GM21381 (cell line): ENCODE measurements around the gene RSU1.

Experiments used
- ATAC-seq: cut with Tn5 transposase; IDR thresholded peaks from one replicate; pipeline ENCODE4 v1.9.1; 2021; ENCODE audit warnings: mild to moderate bottlenecking, moderate library complexity; ENCODE audit not compliant: unreplicated experiment

RSU1 gene

DNA sequence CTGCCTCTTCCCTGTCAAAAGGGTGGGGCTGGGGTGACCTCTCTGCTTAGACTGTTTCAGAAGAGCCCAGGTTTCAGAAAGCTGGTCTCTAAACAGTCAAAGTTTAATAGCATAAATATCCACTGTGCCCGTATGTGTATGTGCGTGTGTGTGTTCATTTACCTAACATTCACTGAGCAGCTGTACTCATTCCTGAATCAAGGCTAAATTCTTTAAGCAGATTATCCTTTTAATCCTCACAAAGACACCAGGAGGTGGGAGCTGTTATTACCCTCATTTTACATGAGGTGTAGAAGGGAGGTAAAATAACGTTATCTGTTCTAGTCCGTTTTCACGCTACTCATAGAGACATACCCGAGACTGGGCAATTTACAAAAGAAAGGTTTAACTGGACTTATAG lies 72.2 kb downstream of the RSU1 start:
- ATAC-seq, result no peak

DNA sequence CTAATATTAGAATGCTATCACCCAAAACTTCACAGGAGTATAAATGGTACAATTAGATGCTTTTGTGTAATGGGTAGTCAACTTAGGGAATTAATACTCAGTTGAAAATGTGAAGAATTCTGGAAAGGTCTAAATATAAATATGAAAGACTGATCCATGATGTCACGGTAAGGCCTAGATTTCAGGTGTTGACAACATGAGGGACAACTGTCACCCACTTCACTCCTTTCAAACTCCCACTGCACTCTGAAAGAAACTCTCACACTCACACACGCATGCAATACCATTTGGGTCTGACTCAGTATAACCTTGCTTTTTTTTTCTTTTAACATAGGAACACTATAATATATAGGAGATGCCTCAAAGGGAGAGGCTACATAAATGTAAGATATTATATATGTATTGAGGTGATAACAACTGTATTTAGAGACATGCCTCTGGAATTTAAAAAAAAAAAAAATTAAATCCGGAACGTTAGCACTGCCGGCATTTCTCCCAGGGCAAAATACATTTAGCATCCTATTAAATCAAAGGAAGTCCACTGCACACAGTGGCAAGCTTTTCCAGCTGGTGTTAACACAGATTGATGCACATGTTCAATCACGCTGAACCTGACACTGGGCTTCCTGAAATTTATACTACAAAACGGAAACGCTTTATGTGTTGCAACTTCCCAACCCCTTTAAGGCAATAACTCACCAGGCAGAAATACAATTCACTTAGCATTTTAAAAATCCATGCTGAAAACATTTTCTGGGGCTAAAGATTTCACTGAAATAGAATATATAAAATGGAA lies 74.9 kb downstream of the RSU1 start:
- ATAC-seq, result no peak

DNA sequence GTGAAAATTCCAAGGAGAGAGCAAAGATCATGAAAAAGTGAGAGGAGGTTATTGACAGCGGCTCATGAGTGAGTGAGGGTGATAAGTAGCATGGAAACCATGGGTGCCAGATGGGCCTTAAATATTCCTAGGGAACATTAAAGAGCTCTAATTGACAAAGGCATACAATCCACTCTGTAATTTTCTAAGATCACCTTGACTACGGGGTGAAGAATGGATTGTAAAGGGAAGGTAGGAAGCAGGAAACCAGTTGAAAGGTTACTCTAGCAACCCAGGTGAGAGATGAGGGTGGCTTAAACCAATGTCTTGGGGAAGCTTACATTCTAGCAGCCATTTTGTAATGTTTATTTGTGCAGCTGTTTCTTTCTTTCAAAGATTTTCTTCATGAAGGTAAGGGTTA lies 75.7 kb downstream of the RSU1 start:
- ATAC-seq, result no peak

DNA sequence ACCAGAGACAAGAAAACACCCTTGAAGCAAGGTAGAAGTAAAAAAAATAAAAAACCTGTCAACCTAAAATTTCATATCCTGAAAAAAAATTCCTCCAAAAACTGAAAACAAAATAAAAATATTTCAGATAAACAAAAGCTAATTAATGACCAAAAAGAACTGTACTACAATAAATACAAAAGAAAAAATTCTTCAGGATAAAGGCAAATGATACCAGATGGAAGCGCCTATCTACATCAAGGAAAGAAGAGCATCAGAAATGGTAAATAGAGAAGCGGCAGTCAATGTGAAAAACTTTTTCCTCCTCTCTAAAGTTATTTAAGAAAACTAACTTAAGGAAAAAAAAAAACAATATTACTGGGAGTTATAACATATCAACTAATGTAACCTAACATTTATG lies 79.8 kb downstream of the RSU1 start:
- no peak for ATAC-seq

DNA sequence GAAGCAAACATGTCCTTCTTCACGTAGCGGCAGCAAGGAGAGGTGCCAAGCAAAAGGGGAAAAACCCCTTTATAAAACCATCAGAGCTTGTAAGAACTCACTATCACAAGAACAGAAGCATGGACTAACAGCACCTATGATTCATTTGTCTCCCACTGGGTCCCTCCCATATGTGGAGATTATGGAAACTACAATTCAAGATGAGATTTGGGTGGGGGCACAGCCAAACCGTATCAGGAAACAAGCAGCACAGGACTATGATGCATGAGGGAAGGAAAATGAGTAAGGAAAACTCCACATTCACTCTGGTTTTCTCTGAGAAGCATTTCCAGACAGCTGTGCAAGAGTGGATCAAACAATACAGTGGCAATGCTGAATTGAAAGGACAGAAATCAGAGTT lies 81.6 kb downstream of the RSU1 start:
- no peak for ATAC-seq

DNA sequence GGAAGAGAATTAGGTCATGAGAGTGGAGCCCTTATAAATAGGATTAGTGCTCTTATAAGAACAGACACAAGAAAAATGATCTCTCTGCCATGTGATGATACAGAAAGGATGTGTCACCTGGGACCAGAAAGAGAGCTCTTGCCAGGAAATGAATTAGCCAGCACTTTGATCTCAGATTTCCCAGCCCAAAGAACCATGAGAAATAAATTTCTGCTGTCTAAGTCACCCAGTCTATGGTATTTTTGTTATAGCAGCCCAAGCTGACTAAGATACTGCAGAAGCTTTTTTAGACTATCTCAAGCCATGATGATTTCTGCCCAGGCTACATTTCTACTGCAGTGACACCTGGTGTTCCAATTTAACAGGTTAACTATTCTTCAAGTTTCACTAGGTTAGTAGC lies 84.8 kb downstream of the RSU1 start:
- ATAC-seq, result no peak

DNA sequence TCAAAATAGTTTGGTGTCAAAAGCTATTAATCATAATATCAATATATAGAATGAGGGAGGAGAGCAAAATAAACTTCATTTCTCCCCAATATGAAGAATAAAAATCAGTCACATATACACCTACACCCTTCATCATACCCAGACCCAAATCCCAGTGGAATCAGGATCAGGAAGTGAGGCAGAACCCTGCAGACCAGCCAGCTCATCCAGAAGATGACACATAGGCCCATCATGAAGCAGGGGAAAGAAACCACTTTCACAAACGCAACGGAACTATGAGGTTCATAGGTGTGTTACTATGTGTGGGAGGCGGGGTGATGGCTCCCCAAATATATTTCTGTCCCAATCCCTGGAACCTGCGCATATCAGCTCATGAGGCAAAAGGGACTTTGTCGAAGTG lies 89.0 kb downstream of the RSU1 start:
- no peak for ATAC-seq

DNA sequence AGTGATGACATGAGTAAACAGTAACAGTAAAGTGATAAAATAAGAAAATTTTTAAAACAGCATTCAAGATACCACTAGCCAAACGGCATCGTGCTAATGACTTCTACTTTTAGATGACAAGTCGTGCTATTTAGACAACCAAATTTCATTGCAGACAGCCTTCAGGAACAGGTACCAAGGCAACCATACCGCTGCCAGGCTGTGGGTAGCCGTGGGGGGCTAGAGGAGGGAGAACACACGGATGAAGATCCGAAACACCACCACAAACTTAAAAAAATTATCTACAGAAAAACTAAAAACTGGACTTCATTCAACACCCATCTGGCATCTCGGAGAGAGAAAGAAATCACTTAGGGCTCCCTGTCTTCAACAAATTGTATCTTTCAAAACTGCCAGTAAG lies 89.6 kb downstream of the RSU1 start:
- ATAC-seq, result no peak

DNA sequence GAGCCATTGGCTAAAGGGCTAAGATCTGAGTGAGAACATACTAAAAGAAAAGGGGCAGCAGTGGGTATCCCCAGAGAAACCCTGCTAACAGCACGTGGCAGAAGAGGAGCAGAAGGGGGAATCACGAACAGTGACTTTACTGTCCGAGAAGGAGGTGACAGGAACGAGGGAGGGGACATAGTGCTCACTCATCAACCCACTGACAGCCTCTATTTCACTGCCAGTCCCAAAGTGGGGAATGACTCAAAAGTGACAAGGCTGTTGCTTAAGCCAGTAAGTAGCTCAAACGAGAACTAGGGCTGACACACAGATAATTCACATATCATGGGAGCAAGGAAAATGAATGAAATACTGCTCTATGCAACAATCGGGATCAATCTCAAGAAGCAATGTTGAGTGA lies 92.7 kb downstream of the RSU1 start:
- ATAC-seq, result no peak

DNA sequence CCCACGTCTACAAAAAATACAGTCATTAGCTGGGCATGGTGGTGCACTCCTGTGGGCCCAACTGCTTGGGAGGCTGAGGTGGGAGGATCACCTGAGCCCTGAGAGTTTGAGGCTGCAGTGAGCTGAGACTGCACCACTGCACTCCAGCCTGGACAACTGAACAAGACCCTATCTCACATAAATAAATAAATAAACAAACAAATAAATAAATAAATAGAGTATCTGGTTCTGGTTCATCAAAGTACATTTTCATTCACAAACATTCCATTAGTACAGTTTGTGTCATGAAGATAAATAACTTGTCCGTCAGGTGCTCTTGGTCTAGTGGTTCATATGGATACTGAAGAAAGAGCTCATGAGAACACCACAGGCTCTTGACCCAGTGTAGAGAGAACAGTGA lies 96.4 kb downstream of the RSU1 start:
- no peak for ATAC-seq

DNA sequence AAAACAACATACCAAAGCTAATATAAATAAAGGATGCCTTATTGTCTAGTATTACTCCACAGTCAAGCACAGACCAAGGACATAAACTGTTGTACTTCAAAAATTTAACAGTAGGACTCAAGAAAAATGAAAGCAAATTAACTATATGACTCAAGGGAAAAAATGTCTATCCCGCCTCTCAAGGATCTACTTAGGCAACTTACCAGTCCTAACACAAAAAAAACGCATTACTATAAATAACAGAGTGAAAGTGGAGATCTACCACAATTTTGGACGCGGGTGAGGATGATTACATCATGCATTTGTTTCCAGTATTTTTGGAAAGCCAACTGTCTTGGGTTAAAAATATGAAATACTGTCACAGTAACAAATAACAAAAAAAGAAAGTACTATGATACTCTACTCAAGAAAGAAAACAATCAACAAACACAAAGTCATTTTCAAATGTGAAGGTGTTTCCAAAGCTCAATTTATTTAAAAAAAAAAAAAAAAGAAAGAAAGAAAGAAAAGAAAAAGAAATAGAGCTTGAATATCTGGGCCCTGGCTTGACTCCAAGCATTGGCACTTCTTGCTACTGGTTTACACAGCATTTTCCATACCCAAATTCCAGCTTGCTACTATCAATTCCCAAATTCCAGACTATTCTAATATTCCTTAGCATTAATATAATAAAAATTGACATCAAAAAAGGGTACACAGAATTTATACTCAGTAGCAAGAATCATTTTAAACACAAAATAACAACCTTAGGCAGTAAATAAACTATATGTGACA lies 99.4 kb downstream of the RSU1 start:
- ATAC-seq, result no peak

DNA sequence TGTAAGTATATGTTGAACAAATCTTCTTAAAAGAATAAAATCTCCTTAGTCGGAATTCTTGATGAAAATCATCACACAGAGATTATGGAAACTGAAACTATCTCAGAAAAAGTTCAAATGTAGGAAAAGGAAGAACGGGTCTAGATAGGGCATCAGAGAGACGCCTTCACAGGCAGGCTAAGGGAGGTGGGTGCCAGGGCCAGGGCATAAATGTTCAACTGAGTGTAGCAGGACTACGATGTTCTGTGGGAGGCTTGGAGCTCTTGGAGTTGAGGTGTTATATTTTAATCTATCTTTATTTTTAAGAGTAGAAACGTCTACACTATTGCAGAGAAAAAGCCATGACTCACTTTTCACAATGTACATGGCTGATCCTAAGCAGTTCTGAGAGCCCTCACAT lies 101.2 kb downstream of the RSU1 start:
- no peak for ATAC-seq

DNA sequence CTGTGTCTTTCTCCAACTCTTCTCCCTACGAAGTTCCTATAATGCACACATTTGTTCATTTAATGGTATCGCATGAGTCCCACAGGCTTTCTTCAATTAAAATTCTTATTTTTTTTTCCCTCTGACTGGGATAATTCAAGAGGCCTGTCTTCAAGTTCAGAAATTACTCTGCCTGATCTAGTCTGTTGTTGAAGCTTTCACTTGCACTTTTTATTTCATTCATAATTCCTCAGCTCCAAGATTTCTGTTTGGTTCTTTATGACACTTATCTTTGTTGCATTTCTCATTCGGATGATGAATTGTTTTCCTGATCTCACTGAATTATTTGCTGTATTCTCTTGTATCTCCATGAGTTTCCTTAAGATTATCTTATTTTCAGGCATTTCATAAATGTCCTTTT lies 103.9 kb downstream of the RSU1 start:
- no peak for ATAC-seq

DNA sequence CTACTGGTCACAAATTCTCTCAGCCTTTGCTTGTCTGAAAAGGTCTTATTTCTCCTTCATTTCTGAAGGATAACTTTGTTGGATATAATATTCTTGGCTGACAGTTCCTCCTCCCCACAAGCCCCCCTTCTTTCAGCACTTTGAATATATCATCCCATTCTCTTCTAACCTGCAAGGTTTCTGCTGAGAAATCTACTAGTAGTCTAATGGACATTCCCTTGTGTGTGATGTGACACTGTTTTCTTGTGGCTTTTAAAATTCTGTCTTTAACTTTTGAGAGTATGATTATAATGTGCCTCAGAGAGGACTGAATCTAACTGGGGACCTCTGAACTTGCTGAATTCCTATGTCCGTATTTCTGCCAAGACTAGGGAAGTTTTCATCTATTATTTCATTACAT lies 104.3 kb downstream of the RSU1 start:
- ATAC-seq, result no peak

DNA sequence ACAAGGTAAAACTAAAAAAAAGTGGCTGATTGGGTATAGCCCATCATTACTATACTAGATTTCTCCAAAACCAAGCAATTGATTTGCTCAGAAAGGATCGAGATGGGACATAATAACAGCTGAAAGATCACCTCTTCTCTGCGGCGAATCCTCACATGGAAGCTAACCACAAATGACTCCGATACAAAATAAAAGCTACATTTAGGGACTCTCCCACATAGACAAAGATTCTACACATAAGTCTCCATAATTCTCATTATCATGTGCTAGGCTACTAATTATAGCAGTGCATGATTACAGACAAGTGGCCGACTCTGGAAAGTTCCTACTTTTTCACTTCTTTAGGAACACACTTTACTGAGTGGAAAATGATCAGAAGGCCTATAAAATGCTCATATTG lies 116.9 kb downstream of the RSU1 start:
- no peak for ATAC-seq

DNA sequence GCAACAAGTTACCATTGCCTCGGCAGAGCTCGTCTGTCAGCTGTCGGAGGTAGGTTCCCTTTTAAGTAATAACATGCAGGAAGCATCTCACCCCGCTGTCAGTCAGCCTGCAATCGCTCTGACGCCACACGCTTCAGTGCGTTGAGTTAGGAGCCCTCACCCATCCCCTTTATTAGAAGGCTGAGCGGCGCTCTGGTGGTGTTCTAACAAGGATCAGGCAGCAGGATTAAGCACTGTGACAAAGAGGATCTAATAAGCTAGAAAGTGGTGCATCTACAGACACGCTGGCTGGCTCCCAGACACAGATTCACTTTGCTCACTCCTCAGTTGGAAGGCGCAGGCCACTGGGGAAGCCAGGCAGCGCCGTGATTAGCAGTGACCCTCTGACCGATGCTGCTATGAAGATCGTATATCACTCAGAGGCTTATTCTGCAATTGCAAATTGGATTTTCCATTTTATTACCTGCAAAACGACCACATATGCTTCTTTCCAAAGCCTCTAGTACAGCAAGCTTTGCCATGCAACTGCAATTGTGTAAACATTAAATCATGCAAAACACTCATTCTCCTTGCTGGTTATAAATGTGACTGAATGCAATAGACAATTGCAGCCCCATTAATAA lies 117.7 kb downstream of the RSU1 start:
- no peak for ATAC-seq

DNA sequence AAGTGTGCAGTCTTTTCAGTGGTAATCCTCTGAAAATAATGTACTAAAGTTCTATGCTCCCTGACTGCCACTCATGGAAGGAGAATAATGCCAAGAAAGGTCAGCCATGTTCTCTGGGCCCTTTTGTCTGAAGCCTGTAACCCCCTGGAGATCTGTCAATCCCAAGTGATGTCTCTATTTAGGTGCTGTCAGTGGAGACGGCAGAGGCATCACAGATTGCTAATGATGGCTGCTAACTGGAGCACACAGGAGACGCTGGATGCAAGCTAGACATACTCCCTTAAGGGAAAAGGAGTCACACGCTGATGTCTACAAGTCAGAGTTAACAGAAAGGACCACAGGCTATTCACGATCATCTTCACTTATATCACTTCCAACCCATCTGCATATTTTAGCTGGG lies 118.8 kb downstream of the RSU1 start:
- no peak for ATAC-seq

DNA sequence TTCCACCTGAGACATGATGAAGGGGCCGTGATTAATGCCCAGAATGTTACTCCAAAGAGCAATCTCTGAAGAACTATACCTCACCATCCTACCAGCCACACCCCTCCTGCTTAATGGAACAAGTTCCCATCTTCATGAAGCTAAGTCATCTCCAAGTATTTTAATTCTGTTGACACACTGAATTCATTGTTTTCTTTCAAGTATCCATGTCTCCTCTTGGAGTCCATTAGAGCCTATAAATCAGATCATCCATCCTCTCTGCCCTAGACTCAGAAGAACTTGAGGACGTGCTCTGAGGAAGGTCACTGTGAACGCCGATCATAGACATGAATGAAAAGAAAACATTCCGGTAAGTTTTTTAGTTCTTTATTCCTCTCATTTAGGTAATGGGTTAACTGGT lies 126.8 kb downstream of the RSU1 start:
- no peak for ATAC-seq

DNA sequence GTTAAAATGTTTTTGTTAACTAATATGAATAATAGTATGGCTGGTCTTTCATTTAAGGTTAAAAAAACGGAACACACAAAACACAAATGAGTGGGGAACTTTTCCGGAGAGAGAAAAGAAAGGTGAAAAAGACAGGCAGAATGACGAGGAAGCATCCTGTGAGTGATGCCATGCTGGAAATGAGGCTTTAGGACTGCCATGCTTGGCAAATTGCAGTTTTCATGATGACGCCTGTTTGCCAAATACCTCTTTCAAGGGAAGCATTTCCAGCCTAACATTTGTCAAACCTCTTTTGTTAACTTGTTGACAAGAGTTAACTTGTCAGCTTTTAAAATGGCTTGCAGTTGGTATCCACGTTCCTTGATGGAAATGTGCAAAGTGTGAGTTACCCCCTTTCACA lies 127.5 kb downstream of the RSU1 start:
- no peak for ATAC-seq

DNA sequence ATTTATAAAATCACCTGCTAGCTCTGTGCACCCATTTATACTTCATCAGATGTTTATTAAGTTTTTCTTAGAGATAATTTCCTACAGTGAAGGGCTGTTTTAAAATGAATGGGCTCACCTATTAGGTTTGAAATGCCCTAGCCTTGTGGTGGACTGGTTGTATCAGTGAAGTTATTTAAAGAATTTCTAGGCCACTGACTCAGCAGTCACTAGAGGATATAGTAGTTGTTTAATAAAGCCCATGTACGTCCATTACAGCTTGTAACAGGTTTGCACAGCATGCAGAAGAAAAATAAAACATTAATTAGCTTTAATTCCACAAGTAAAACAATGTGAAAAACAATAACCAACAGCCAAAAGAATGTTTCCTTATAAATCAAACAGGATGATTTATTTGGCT lies 128.0 kb downstream of the RSU1 start:
- no peak for ATAC-seq

DNA sequence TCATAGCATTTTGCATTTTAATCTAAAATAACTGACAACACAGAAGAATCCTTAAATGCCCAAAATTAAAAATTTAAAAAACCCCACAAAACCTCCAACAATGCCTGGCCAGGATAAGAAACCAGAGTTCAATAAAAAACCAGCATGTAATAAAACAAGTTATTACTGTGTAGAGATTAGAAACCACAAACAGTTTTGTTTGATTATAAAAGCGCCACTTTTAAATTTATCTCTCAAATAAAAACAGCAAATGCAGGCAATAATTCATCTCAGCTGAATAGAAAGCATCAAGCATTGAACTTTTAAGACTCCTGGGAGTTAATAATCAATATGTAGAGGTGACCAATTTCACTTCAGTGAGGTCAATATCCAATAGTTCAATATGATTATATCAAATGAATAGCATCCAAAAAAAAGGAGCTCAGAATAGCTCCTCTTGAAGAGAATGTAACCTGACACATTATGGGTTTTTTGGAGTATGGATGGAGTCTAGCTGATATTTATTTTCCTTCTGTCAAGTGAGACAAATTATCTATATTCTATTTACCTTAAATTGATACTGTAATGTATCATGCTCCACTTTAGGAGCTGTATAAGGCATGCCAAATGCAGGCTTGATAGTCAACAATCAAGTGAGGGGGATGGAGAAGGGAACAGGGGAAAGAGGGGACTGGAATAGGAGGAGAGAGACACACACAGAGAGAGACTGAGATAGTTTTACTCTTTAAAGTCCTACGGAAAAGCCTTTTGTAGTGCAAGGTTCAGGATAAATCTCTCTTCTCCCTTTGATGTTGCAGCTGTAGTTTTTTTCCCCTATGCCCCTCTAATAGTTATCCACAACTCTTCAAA lies 130.9 kb downstream of the RSU1 start:
- ATAC-seq, result no peak
